HG02852 (cell line): Measurements from ENCODE around the gene CMKLR1.
A peak's percentile ranks its signal among the peaks of the same experiment; 100 is the strongest.

Experiments
- ATAC-seq: cut with Tn5 transposase; IDR thresholded peaks from one replicate; pipeline ENCODE4 v1.9.1; 2021; ENCODE audit warnings: mild to moderate bottlenecking, moderate library complexity; ENCODE audit not compliant: unreplicated experiment

CMKLR1 gene

DNA sequence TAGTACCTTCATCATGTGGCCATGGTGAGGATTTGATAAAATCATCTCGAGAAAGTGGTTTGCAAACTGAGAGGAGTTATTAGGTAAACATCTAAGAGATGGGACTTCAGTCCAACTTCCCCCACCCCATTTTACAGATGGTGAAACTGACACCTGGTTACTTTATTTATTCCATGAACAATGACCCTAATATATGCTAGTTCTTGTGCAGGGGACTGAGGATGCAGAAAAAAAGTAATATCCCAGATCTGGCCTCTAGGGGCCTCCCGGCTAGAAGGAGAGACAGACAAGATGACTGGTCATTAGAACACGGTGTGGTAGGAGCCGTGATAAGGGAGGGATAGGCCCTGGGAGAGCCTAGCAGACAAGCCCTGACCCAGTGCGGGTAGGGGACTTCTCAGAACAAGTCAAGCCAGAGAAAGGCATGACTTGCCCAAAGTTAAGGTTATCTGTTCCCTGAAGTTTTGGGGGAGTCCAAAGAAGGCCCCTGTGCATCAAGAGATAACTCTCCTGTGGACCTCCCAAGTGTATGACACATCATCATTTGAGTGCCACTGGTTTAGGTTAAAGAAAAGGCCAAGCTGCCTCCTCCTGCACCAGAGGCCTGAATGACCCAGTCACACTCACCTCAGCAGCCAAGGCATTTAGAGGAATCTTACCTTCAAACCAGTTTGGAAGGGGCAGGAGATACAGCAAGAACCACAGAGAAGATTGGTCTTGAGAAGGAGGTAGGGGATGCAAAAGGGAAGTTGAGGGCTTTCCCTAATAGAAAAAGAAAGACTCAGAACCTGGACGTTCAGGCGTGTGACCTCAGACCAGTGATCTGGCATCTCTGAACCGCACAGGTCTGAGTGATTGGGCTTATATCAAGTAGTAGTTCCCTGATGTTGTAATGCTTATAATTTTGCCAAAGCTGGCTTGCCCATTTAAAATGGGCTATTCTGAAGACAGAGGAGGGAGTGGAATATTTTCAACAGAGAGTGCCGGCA is 1.6 kb downstream of the CMKLR1 start:
- ATAC-seq: peak; percentile 35

DNA sequence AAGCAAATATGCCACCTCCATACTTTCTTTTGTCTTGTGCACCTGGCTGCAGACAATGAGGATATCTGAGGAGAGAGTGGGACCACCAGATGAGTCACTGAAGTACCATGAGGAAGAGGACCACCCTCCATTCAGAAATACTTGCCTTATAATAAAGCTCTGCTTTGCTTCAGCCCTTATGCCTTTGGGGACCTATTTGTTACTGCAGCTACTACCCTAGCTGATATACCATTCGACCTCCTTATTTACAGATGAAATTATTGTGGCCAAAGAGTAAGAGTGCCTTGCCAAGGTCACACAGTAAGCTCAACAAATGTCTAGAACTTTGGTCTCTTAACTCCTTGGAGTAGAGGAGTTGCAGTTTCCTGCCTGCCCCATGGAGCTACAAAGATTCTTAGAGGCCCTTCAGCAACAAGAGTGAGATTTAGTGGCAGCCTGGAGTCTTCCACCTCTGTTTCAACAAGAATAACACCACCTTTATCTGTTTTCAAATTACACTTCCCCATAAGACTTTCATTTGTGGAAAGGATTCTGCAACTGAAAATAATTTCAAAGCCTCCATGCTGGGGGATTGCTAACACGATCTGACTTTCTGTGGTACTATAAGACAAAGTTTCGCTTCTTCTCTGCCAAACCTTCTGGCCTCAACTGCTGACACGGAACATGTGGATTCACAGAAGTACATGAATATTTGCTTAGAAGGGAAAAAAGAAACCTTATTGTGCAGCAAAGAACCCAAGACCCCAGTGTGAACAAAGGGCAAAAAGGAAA is 3.6 kb downstream of the CMKLR1 start:
- ATAC-seq: peak; percentile 59

DNA sequence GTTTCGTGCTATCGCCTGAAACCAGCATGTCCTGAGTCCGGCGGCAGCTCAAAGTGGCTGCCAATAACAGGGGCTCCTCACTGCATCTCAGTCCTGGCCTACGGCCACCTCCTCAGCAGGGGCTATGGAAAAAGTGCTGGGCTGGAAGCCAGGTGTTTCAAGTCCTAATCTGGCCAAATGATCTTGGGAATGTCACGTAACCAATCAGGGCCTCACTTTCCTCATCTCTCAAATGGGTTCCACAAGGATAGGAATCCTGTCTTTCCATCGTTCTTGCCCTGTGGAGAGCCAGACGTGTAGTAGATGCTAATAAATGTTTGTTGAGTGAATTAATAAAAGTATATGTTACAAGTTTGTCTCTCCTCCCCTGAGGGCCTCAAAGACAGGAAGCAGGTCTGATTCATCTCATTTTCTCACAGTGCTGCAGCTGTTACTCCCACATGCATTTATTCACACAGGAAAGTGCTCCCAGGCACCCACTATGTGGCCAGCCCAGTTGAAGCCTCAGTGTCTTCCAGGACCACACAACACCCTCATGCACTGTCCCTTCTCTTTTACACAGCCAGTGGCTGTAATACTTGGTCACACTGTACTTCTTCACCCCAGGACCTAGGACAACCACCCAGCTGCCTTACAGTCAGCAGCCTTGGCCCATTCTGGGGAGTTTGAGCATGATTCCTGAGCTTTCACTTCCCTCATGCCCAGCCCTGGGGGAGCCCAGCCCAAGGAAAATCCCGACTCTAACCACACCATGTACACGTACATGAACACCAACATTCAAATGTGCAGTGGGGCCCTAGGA is 5.0 kb downstream of the CMKLR1 start:
- ATAC-seq: peak; percentile 60

DNA sequence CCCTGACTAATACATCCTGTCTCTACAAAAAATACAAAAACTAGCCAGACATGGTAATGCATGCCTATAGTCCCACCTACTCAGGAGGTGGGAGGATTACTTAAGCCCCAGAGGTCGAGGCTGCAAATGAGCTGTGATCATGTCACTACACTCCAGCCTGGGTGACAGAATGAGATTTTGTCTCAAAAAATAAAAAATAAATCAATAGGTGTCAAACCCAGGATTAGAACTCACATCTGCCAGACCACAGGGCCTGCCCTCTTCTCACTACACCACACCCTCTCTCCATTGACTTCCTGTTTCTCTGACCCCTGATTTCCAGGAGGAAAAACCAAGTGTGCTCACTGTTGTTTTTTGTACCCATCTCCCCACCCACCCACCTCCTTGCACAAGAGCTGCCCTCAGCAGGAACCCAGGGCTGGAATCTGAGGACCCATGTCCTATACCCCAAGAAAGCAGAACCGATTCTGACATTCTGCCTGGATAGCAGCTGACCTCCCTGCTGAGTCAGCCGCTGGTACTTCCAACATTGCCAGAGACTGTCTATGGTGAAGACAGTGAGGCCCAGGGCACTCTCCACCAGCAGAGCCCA is 6.2 kb downstream of the CMKLR1 start:
- no peak for ATAC-seq

DNA sequence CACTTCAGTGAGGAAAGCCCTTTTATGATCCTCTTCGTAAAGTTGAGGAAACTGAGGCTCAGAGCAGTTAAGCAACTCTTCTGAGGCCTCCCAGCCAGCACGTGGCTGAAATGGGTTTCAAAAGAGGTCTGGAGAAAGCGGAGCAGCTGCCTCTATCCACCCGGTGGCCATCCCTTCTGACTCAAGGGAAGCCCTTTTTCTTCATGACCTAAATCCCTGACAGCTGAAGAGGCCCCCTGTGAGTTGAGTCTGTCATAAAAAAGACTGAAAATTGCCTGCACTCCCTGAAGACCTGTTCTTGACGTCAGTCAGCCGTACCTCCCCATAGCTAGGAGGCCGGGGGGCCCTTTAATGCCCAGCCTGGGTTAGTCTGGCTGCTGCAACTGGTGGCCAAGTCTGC is 10.7 kb downstream of the CMKLR1 start:
- no peak for ATAC-seq

DNA sequence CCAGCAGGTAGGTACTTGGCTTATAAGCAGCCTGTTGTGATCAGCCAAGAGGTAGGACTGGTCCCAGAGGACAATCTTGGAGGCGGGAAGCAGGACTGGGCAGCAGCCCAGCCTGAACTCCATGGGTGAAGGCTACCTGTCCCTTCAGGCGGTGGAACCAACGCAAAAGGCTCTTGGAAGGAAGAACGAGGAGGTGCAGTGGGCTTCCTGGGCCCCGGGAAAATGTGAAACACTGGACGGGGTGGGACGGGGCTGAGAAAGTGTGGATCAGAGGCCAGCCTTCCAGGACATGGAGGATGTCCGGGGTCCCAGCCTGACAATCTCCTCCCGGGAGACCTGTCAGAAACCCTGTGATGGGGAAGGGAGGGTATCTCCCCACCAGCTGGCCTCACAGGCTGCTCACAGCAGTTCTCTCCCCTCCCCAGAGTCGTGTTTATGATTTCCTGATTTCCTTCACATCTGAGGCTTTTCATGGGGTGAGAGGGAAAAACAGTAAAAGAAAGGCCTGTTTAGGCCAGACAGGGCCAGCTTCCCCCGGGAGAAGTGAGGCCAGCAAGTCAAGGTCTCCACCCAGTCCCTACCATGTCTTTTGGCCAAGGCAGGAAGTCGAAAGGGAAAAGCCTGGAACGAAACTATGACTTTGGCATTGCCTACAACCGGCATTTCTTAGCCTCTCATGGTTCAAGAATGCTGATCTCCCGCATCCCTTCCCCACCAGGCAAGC is 11.3 kb downstream of the CMKLR1 start:
- ATAC-seq: no peak

DNA sequence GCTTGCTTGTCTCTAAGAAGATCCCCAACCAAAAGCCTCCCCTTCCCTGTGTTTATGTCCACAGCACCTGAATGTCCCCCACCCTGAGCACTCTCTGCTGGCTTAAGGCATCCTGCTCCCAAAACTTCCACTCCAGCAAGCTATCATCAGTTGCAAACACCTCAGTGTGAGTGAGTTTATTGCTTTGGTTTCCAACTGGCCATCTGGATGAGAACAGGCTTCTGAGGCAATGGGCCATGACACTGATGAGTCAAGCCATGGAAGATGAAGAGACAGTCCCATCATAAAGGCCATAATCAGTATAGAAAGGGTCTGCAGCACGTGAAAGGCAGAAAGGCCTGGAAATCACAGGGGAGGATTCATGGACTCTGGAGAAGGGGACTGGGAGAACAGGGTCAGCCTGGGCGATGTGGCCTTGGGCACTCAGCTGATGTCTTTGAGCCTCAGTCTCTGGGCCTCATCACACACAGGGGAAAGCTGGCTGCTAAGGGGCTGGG is 12.8 kb downstream of the CMKLR1 start:
- no peak for ATAC-seq

DNA sequence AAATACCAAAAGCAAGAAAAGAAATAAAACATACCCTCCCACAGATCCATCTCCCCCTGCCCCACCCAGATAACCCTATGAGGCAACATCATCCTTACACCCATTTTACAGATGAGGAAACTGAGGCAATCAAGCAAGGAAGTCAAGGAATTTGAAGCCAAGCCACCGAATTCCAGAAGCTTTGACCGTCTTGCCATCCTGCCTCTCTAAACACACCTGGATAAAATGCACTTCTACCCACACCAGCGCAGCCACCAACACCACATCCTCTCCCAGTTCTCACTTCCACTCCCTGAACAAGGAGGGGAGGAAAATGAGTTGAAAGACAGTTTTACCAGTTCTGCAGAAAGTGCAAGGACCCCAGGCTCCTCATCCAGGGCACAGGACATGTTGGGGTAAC is 13.6 kb downstream of the CMKLR1 start:
- ATAC-seq: no peak

DNA sequence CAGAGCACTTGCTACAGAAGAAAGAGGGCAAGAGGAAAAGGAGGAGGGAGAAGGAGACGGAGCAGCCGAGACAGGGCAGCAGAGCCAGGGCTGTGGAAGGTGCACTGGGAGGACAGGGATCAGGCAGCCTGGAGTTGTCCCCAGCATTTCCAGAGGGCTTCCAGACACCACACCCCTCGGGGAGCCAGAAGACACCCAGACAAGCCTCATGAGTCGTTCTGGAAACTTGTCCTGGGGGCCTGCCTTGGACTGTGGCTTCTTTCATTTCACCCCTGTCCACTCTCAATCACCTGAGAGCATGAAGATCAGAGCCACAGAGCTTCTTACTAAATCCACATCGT is 14.1 kb downstream of the CMKLR1 start:
- ATAC-seq: no peak

DNA sequence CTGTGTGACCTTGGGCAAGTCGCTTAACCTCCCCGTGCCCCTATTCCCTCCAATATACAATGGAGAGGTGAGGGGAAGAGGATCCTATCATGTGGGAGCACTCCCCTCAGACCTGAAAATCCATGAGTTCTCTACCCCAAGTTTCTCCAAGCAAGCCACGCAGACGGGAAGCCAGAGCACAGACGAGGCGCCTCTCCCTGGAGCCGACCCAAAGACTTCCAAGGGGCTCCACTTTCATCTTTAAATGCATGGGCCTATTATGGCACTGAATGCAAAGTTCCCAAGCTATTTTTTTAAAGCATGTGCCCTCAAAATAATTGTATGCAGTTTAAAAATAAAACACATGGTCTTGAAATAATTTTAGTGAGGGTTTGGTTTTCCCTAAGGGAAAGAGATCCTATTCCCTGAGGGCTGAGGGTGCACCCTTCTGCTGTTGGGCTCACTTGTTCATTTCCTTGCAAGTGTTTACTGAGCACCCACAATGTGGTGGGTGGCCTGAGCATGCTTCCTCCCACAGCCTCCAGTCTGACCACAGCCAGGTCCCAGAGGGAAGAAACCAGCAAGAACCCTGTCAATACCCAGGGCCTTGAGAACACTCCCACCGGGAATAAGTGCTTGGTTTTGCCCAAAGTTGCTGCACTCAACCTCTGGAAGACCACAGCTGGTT is 14.6 kb downstream of the CMKLR1 start:
- no peak for ATAC-seq

DNA sequence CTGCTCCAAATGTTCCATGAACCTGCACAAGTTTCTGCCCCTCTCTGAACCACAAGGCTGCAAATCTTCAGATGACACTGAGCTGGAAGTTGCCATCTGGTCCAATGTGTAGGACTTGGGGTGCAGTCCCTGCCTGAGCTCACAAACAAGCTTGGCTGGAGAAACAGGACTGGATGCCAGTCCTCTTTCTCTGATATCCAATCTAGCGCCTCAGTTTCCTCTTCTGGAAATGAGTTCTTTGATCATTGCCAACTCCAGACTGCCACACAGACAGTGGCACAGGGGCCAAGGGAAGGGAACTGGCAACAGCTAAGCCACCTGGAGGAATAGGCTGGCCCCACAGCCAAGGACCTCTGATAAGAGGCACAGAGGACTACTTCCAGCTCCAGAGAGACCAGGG is 15.5 kb downstream of the CMKLR1 start:
- no peak for ATAC-seq

DNA sequence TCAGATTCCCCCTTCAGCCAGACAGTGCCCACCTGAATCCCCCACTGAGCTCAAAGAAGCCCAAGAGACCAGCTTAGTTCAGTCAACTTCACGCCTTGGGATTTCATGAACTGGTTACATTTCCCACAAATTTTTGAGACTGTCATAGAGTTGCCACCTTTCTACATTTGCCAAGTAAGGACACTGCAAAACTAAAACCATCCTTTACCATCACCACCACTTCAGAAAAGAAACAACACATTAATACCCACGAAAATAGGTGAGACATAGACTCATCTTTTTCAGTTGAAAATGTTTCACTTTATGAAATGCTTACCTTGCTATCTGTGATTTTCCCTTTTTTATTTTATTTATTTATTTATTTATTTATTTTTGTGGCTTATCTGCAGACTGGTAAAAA is 16.1 kb downstream of the CMKLR1 start:
- ATAC-seq: no peak

DNA sequence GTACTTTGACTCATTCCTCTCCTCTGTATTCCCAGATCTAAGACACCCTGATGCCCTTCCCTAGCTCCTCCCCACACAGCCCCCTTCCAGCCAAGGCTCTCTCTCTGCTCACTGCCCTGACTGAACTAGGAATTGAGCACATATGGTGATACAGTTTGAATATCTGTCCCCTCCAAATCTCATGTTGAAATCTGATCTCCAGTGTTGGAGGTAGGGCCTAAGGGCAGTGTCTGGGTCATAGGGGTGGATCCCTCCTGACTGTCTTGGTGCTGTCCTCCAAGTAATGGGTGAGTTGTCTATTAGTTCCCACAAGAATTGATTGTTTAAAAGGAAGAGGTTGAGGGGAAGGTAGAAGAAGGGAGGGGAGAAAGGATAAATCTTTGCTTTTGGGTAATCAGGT is 17.4 kb downstream of the CMKLR1 start:
- no peak for ATAC-seq

DNA sequence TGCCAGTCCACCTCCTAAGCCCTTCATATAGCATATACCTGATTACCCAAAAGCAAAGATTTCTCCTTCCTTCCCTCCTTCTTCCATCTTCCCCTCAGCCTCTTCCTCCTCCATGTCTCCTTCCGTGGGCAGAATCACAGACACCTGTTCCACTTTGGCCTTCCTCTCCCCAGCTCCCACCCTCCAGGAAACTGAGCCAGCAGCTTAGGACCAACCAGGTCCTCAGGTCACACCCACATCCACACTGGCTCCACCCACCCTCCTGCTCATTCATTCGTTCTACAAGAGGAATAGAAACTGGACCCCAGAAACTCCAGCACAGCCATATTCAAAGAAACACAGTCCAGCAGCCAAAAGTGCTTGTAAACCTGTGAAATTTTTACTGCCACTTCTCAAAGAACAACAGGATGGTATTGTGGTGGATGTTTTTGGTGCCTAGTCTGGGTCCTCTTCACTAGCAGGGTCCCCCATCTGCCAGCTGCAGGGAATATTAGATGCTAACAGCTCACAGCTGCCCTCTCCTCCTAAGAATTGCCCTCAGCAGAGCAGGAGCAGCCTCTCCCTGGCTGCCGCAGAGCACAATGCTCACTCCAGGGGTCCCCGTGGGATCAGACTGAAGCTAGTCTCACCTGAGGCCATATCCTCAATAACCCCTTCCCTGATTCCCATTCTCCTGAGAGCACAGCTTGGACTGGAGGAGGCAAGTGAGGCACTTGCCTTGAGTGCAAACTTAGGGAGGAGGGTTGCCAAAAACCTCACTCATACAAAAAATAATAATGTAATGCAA is 18.4 kb downstream of the CMKLR1 start:
- peak; percentile 64 for ATAC-seq

DNA sequence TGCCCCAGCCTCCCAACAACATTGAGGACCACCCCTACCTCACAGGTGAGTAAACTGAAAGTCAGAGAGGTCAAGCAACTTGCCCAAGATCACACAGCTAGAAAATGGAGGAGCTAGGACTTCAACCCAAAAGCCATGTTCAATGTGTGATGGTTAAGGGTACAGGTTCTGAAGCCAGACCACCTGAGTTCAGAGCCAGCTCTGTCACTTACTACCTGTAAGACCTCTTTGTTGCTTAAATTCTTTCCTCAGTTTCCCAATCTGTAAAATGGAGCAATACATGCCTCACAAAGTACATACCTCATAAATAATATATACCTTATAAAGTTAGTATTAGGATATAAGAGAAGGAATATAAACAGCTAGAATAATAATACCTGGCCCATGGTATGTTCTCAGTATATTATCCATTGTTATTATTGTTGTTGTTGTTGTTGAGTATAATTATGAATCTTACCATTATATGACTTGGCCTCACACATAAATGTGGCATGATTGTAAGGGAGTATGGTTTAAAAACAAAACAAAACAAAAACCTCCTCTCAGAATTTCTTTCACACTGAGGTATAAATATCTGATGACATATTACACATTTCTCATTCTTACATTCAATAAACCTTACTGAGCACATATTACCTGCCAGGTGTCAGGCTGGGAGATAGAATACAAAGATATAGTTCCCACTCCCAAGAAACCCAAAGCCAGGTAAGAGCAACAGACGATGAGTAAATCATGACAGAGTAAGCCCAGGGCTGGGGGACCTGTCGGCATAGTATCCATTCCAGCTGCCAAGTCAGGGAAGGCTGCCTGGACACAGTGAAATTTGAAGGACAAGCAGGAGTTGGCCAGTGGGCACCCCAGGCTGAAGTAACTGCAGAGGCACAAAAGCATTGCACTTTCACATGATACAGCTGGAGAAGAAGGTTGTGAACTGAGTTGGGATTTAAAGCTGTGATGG is 19.6 kb downstream of the CMKLR1 start:
- no peak for ATAC-seq

DNA sequence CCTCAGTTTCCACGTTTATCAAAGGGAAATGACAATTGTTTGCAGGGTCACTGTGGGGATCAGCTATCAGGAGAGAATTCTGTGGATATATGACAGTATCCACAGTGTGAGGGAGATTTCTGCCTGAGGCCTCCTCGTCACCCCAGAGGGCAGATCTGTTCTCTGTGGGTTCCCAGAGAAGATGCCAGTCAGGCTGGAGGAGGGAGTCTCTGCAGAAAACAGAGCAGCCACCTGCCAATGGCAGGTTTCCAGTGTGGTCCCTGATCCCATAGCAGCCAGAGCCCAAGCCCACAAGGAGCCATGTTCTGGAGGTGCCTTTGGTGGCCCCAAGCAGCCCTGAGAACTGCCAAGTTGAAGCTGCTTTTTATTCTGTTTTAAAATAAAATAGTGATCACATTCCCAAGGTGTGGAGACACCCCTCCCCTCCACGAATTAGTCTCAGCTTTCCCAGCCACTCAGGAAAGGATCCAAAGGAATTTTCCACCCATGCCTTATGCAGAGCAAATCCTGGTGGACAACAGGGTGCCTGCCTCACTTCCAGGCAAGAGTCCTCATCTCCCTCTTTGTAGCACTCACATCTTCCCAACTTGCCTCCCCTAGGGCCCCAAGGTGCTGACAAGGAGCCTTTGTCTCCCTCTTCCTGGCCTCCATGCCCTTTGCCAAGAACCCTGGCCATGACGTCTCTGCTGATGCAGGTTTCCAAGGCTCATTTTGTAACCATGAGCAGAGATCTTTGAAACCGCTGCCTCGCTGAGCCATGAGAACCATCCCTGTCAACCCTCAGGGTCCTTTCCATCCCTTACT is 20.4 kb downstream of the CMKLR1 start:
- ATAC-seq: no peak
